Uterus (tissue), 2 donors: ENCODE data around the gene HDAC4.

Experiments used
- CTCF ChIP-seq, 4 experiments: fragments of 200-600 bp in 2 of 4; fragments of 450-650 bp in 2 of 4; sonication (generic) in 2 of 4; IDR thresholded peaks; one replicate each; pipeline ENCODE4 v1.5.1; 2016 to 2019; ENCODE audit warnings: antibody characterized with exemption in 4 of 4, mild to moderate bottlenecking in 2 of 4, moderate library complexity in 1 of 4
- POLR2A ChIP-seq, 2 donors: fragments of 450-650 bp; IDR thresholded peaks; one replicate each; pipeline ENCODE4 v1.6.1; 2016; ENCODE audit warnings: antibody characterized with exemption in 2 of 2, mild to moderate bottlenecking in 1 of 2, moderate library complexity in 1 of 2

- TF ChIP-seq CTCF (IDR thresholded peaks at IDR 0.05): no peak
- no peak for TF ChIP-seq POLR2A (IDR thresholded peaks at IDR 0.05)
Measured at GRCh38 chr2:239264492-239264837, 136.4 kb downstream of the HDAC4 start.
